Measurements from ENCODE around the gene ALX1.

ALX1 gene

GRCh38 chr12:85280165-85280983, at the start of gene ALX1:
Gene ALX1 (plus strand): TSS chr12:85280220. CDS start chr12:85280262, 42 bp downstream.
- DNase-seq (ENCODE audit: low read depth in 2 of 2, low spot score in 1 of 2) = no peak

GRCh38 chr12:85237327-85237726, 42.7 kb upstream of the ALX1 start:
- no peak for DNase-seq (ENCODE audit: low read depth in 2 of 2, low spot score in 1 of 2)

- DNase-seq (ENCODE audit: low read depth in 2 of 2, low spot score in 1 of 2) = no peak
Observed at GRCh38 chr12:85244561-85244960, 35.5 kb upstream of the ALX1 start.

GRCh38 chr12:85253853-85254252, 26.2 kb upstream of the ALX1 start:
- DNase-seq (ENCODE audit: low read depth in 2 of 2, low spot score in 1 of 2) = no peak

- DNase-seq (ENCODE audit: low read depth in 2 of 2, low spot score in 1 of 2) = no peak
Observed at GRCh38 chr12:85257671-85258070, 22.3 kb upstream of the ALX1 start.

- DNase-seq (ENCODE audit: low read depth in 2 of 2, low spot score in 1 of 2) = no peak
Observed at GRCh38 chr12:85260447-85260846, 19.6 kb upstream of the ALX1 start.

- DNase-seq (ENCODE audit: low read depth in 2 of 2, low spot score in 1 of 2) = no peak
Observed at GRCh38 chr12:85260896-85261295, 19.1 kb upstream of the ALX1 start.

- DNase-seq (ENCODE audit: low read depth in 2 of 2, low spot score in 1 of 2) = no peak
Observed at GRCh38 chr12:85266356-85266755, 13.7 kb upstream of the ALX1 start.

GRCh38 chr12:85273381-85274314, 6.4 kb upstream of the ALX1 start:
- no peak for DNase-seq (ENCODE audit: low read depth in 2 of 2, low spot score in 1 of 2)

GRCh38 chr12:85274315-85274651, 5.7 kb upstream of the ALX1 start:
- DNase-seq (ENCODE audit: low read depth in 2 of 2, low spot score in 1 of 2) = no peak

GRCh38 chr12:85275374-85275773, 4.6 kb upstream of the ALX1 start:
- no peak for DNase-seq (ENCODE audit: low read depth in 2 of 2, low spot score in 1 of 2)

GRCh38 chr12:85277191-85277590, 2.8 kb upstream of the ALX1 start:
- no peak for DNase-seq (ENCODE audit: low read depth in 2 of 2, low spot score in 1 of 2)

- no peak for DNase-seq (ENCODE audit: low read depth in 2 of 2, low spot score in 1 of 2)
Observed at GRCh38 chr12:85277900-85278597, 2.0 kb upstream of the ALX1 start.

GRCh38 chr12:85278598-85279448, 1.2 kb upstream of the ALX1 start:
- no peak for DNase-seq (ENCODE audit: low read depth in 2 of 2, low spot score in 1 of 2)

GRCh38 chr12:85279449-85280164, 413 bp upstream of the ALX1 start:
- DNase-seq (ENCODE audit: low read depth in 2 of 2, low spot score in 1 of 2) = no peak

- DNase-seq (ENCODE audit: low read depth in 2 of 2, low spot score in 1 of 2) = no peak
Observed at GRCh38 chr12:85280984-85281630, 1.1 kb downstream of the ALX1 start.

- no peak for DNase-seq (ENCODE audit: low read depth in 2 of 2, low spot score in 1 of 2)
Observed at GRCh38 chr12:85281636-85282312, 1.8 kb downstream of the ALX1 start.

GRCh38 chr12:85283560-85283959, 3.5 kb downstream of the ALX1 start:
- no peak for DNase-seq (ENCODE audit: low read depth in 2 of 2, low spot score in 1 of 2)

GRCh38 chr12:85296362-85296761, 16.3 kb downstream of the ALX1 start:
- no peak for DNase-seq (ENCODE audit: low read depth in 2 of 2, low spot score in 1 of 2)

All from stimulated activated CD8-positive, alpha-beta memory T cell treated with anti-CD3 and anti-CD28 coated beads, Interleukin-4, amount 100 ng/mL, for 4 hours (primary cell).